Prostate gland (tissue), 2 donors: ENCODE measurements around the gene AVPR1B.

Experiments used
- POLR2A ChIP-seq: fragments of 450-650 bp; IDR thresholded peaks from one replicate; pipeline ENCODE4 v1.6.1; 2016; ENCODE audit warnings: antibody characterized with exemption, mild to moderate bottlenecking
- TF ChIP-seq, protein P1 (sequence below), 4 experiments: fragments of 200-600 bp in 2 of 4; fragments of 450-650 bp in 2 of 4; sonication (generic) in 2 of 4; IDR thresholded peaks; 1 replicate in 3 of 4; 2 replicates in 1 of 4; pipeline ENCODE4 v1.5.1; 2016 to 2019; ENCODE audit warnings: antibody characterized with exemption in 4 of 4, mild to moderate bottlenecking in 2 of 4, moderate library complexity in 2 of 4

DNA sequence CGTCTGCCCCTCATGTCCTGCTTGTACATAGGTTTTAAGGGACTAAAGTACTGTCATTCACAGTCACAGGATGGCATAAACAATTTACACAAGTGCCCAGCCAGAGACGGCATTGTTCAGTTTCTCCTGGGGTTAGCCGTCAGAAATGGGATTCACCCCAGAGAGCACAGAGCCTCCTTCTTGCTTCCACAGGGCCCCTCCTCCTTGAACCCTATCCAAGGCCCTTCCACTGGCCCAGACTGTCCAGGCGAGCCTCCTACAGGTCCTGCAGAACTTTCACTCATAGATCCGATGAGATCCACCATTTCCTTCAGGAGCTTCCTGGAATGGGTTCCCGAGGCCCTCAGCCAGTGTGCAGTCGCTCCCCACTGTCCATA lies 10.0 kb downstream of the AVPR1B start:
- TF ChIP-seq, protein P1, sequence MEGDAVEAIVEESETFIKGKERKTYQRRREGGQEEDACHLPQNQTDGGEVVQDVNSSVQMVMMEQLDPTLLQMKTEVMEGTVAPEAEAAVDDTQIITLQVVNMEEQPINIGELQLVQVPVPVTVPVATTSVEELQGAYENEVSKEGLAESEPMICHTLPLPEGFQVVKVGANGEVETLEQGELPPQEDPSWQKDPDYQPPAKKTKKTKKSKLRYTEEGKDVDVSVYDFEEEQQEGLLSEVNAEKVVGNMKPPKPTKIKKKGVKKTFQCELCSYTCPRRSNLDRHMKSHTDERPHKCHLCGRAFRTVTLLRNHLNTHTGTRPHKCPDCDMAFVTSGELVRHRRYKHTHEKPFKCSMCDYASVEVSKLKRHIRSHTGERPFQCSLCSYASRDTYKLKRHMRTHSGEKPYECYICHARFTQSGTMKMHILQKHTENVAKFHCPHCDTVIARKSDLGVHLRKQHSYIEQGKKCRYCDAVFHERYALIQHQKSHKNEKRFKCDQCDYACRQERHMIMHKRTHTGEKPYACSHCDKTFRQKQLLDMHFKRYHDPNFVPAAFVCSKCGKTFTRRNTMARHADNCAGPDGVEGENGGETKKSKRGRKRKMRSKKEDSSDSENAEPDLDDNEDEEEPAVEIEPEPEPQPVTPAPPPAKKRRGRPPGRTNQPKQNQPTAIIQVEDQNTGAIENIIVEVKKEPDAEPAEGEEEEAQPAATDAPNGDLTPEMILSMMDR (IDR thresholded peaks at IDR 0.05): no peak
- TF ChIP-seq POLR2A: no peak
